Liver (tissue), 3 donors: ENCODE measurements around the gene NFIX.

ENCODE experiments used
- CTCF ChIP-seq: fragments of 150-350 bp; IDR thresholded peaks from 2 replicates; pipeline ENCODE4 v1.5.1; 2017; ENCODE audit warnings: improper control_type of control experiment, low read depth, low read length; ENCODE audit not compliant: missing input control
- EGR1 ChIP-seq, 2 donors: IDR thresholded peaks; 2 replicates each; pipeline ENCODE4 v1.6.1; 2016 to 2018; ENCODE audit warnings: antibody characterized with exemption in 2 of 2, low read depth in 2 of 2
- FOXA1 ChIP-seq: IDR thresholded peaks from 2 replicates; pipeline ENCODE4 v1.6.1; 2016; ENCODE audit warnings: antibody characterized with exemption
- GABPA ChIP-seq, 2 donors: IDR thresholded peaks in 1 of 2; conservative IDR thresholded peaks in 1 of 2; 2 replicates each; pipeline ENCODE4 v1.6.1; 2016; ENCODE audit warnings: antibody characterized with exemption in 2 of 2, mild to moderate bottlenecking in 1 of 2, moderate library complexity in 1 of 2
- HNF4G ChIP-seq: IDR thresholded peaks from 2 replicates; pipeline ENCODE4 v1.6.1; 2016; ENCODE audit warnings: antibody characterized with exemption
- JUND ChIP-seq, 2 donors: IDR thresholded peaks; 2 replicates each; pipeline ENCODE4 v1.6.1; 2016; ENCODE audit warnings: antibody characterized with exemption in 2 of 2
- MAX ChIP-seq: IDR thresholded peaks from 2 replicates; pipeline ENCODE4 v1.6.1; 2016; ENCODE audit warnings: antibody characterized with exemption
- RAD21 ChIP-seq, 2 donors: IDR thresholded peaks; 2 replicates each; pipeline ENCODE4 v1.6.1; 2016; ENCODE audit warnings: antibody characterized with exemption in 2 of 2, mild to moderate bottlenecking in 2 of 2
- REST ChIP-seq: IDR thresholded peaks from 2 replicates; pipeline ENCODE4 v1.6.1; 2016; ENCODE audit warnings: antibody characterized with exemption, mild to moderate bottlenecking
- TAF1 ChIP-seq: conservative IDR thresholded peaks from 2 replicates; pipeline ENCODE4 v1.6.1; 2016; ENCODE audit warnings: antibody characterized with exemption, mild to moderate bottlenecking
- YY1 ChIP-seq: IDR thresholded peaks from 2 replicates; pipeline ENCODE4 v1.6.1; 2016; ENCODE audit warnings: antibody characterized with exemption, mild to moderate bottlenecking
- ZBTB33 ChIP-seq: IDR thresholded peaks from 2 replicates; pipeline ENCODE4 v1.6.1; 2016; ENCODE audit warnings: antibody characterized with exemption
- donor health status: healthy.
- donor health status: healthy.

GRCh38 chr19:13033819-13034611 is 38.7 kb downstream of the NFIX start:
- peak; percentile 82 for TF ChIP-seq CTCF
- no peak for TF ChIP-seq YY1
- TF ChIP-seq REST: no peak
- no peak for TF ChIP-seq MAX
- no peak for TF ChIP-seq JUND (IDR thresholded peaks at IDR 0.05)
- TF ChIP-seq FOXA1: no peak
- no peak for TF ChIP-seq ZBTB33
- TF ChIP-seq EGR1 (IDR thresholded peaks at IDR 0.05; ENCODE audit: low read depth in 2 of 2): no peak
- no peak for TF ChIP-seq HNF4G
- TF ChIP-seq TAF1: no peak
- TF ChIP-seq RAD21 (IDR thresholded peaks at IDR 0.05): peak; percentile 80 to 92
- TF ChIP-seq GABPA (IDR thresholded peaks at IDR 0.05 in 1 of 2, conservative IDR thresholded peaks at IDR 0.05 in 1 of 2): no peak
